CMK (cell line): ENCODE results near the gene GSDME.

Experiments used
- DNase-seq: peaks from one replicate; pipeline ENCODE4 v3.0.0-alpha.2; 2010; ENCODE audit warnings: low read depth

Gene GSDME

GRCh38 chr7:24704311-24704710, 53.0 kb downstream of the GSDME start:
- DNase-seq, result no peak

DNA sequence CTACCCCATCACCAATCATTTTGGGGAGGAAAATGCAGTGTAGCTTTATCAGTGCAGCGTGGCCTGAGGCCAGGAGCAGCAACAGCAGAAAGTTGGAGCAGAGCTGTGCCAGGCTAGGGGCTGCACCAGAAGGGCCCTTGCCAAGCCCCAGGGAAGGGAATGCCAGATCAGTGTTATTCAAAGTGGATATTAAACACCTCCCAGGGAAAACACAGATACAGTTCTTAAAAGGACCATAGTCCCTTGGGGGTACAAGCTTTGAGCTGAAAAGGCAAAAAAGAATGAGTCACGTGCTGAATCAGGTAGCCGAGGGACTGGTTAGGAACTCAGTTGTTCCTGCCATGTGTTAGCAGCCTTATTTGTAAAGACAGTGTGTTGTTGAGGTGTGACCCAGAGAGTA, 54.0 kb downstream of the GSDME start:
- DNase-seq, result no peak

DNA sequence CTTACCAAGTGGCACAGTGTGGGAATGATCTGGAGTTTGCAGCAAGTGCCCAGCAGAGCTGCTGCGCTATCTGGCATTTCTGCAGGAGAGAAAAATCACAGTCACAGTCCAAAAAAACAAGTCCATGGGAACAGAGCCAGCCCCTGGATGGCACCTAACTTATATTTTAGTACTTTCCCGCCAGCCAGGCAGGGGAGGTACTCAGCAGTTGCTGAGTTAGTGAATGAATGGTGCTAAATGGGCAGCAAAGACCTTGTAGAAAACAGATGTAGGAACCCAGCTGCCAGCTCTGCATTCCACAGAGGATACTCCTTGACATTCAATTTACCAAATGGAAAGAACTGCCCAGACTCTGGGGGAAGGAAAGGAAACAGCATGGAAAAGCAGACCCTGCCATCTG, 54.5 kb downstream of the GSDME start:
- DNase-seq, result no peak

GRCh38 chr7:24701261-24702235, 55.7 kb downstream of the GSDME start:
- DNase-seq, result no peak

DNA sequence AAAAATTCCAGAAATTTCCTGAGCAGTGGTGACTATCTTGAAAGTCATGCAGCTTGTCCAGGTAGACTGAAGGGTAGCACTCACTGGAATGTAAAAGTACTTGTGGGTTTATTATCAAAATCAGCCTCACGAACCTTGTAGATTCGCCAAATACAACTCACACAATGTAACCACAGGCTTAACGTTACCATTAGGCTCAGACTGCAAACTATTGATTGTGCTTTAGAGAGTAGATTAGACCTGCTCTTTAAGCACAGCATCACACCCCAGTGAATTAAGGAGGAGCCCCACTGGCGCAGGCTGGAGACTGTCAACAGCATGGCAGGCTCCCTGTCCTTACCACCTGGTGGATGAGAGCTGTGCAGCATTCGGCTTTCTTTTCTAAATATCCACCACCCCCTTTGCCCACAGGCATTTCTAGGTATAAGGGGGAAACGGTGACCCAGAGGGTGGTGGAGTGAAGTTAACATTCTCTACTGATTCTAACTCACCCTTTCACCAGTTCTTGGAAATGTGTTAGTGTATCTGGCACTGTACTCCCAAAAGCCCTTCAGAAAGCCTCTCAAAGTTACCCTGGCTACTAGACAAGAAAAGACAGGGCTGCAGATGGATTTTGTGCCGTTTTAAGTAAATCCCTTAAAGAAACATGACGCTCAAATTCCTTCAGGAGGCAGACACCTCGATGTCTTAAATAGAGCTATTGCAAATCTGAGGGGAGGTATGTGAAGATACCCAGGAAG, 56.6 kb downstream of the GSDME start:
- DNase-seq, result no peak

GRCh38 chr7:24698531-24699266, 58.6 kb downstream of the GSDME start:
- no peak for DNase-seq

DNA sequence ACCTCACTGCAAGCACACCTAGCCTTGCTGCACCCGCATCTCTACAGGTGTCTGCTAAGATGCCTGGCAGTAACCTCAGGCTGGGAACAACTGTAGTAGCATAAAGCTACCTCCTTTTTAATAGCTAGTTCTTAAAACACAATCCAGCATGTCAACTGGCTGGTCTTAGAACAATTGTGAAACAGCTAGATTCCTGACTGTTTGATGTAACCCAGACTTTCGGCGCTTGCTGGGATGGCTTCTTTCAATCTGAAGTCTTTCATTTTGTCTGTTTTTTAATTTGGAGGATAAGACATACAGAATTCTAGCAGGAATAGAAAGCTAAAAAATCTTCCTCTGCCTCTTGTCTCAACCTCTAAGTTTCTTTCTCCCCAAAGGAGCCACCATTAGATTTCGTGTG, 59.8 kb downstream of the GSDME start:
- DNase-seq, result no peak

- DNase-seq, result no peak
Observed at GRCh38 chr7:24692592-24692991, 64.7 kb downstream of the GSDME start.

GRCh38 chr7:24690251-24690650, 67.0 kb downstream of the GSDME start:
- DNase-seq, result no peak

- DNase-seq, result no peak
Observed at GRCh38 chr7:24685708-24686107, 71.6 kb downstream of the GSDME start.

DNA sequence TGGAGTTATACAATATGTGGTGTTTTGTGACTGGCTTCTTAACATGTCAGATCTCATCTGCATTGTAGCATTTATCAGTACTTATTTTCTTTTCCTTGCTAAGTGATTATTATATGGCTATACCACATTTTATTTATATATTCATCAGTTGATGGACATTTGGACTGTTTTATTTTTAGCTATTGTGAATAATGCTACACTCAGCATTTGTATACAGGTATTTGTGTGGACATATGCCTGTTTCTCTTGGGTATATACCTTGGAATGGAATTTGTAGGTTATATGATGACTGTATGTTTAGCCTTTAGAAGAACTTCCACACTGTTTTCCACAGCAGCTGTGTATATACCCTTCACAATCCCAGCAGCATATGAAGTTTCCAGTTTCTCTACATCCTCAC, 86.5 kb downstream of the GSDME start:
- DNase-seq, result no peak

DNA sequence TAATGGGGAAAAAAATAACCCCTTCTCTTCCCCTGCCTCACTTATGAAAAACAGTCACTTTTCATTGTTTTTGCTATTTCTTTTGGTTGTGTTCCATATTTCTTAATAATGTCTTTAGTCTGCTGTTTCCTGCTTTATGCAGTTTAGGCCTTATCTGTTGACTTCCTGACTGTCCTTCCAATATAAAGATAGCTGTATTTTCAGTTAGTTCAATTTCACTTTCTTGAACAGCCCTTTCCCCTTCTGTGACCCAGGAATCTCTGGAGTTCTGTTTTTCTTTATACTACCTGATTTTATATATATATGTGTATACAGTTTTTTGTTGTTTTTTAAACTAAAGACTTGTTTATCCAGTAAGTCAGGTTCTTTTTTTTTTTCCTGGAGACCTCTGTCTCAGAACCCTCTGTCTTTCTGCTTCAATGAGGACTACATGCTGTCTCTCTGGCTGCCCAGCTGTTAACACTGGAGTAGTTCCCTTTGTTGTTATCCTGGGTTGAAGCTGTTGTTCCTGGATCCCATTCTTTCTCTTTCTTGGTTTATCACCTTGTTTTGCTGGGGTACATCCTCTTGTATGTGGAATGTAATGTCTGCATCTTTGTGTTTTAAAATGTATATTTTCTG, 87.2 kb downstream of the GSDME start:
- DNase-seq, result no peak

- no peak for DNase-seq
Observed at GRCh38 chr7:24668927-24669635, 88.2 kb downstream of the GSDME start.

GRCh38 chr7:24665564-24666294, 91.5 kb downstream of the GSDME start:
- DNase-seq, result no peak

DNA sequence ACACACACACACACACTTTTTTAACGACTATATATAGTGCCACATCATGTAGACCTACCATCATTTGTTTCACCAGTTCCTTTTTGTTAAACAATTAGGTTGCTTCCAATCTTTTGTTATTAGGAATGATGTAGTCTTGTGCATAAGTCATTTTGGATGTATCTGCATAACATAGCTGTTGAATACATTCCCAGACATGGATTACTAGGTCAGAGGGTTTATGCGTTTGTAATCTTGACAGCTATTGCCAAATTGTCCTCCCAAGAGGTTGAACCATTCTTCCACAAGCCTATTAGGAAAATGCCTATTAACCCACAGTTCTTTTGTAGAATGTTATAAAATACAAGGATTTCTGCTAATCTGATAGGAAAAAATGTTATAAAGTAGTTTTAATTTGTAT, 96.7 kb downstream of the GSDME start:
- no peak for DNase-seq

GRCh38 chr7:24659505-24659904, 97.8 kb downstream of the GSDME start:
- no peak for DNase-seq

DNA sequence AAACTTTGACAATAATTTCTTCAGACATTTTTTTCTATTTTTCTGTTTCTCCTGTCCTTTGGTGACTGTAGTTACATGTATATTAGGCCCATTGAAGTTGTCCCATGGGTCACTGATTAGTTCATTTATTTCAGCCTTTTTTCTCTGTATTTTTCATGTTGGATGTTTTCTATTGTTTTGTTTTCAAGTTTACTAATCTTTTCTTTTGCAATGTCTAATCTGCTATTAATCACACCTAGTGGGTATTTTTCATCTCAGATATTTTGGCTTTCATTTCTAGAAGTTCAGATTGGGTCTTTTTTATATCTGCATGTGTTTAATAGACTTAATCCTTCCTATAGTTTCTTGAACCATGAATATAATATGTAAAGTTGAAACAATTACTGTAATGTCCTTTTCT, 99.3 kb downstream of the GSDME start:
- DNase-seq, result no peak

GRCh38 chr7:24656608-24657007, 100.7 kb downstream of the GSDME start:
- DNase-seq, result no peak

- DNase-seq, result no peak
Observed at GRCh38 chr7:24654305-24654704, 103.0 kb downstream of the GSDME start.

GRCh38 chr7:24653316-24654085, 103.8 kb downstream of the GSDME start:
- no peak for DNase-seq
